Left lung (tissue), 10 donors: ENCODE data around the gene PDE3A. TPM values are rescaled to one million over a fixed set of nuclear protein-coding genes. Genes with fewer than 3 reads are reported as not detected.

Experiments
- ATAC-seq: fragments of 200-7000 bp; cut with Tn5 transposase; one replicate; pipeline ENCODE4 v1.9.1; 2020; ENCODE audit warnings: moderate library complexity
- DNase-seq, 4 donors: peaks; one replicate each; pipeline ENCODE4 v3.0.0-alpha.2; 2013 to 2020
- H3K27ac ChIP-seq, 2 donors: fragments of 200-600 bp; sonication (generic) in 1 of 2; one replicate each; pipeline versions ENCODE4 v1.5.0 to v1.8.0; 2020 to 2021
- H3K27me3 ChIP-seq, 2 donors: fragments of 200-600 bp; sonication (generic) in 1 of 2; one replicate each; pipeline versions ENCODE4 v1.5.0 to v1.8.0; 2020 to 2021
- H3K36me3 ChIP-seq, 2 donors: fragments of 200-600 bp; sonication (generic) in 1 of 2; one replicate each; pipeline versions ENCODE4 v1.5.0 to v1.8.0; 2020 to 2021
- H3K4me1 ChIP-seq, 2 donors: fragments of 200-600 bp; one replicate each; pipeline ENCODE4 v1.8.0; 2021
- H3K4me3 ChIP-seq, 2 donors: fragments of 200-600 bp; sonication (generic) in 1 of 2; one replicate each; pipeline versions ENCODE4 v1.5.0 to v1.8.0; 2020 to 2021; ENCODE audit warnings: mild to moderate bottlenecking in 1 of 2
- H3K9me3 ChIP-seq, 2 donors: fragments of 200-600 bp; sonication (generic) in 1 of 2; one replicate each; pipeline versions ENCODE4 v1.5.0 to v1.8.0; 2020 to 2021
- intact Hi-C, 2 donors: fragments of 100-400 bp; cut with DNase I; formaldehyde crosslinking; loops; one replicate each; pipeline versions ENCODE4 v1.11.2 to v1.14.2; 2022
- polyA plus RNA-seq, 6 donors: library from polyadenylated mRNA; unstranded; fragments of 120-200 nt; gene quantifications; one replicate each; pipeline ENCODE4 v1.2.1, GENCODE V29; 2013; ENCODE audit not compliant: insufficient read length in 6 of 6
- total RNA-seq, 2 donors: library from RNA; stranded (reverse); fragmentation: NEBNext Ultra II Directional; extraction: Animal tissue kit (Norgen Biotek cat#: 25700); gene quantifications; one replicate each; pipeline ENCODE4 v1.2.1, GENCODE V29; 2021
- TF ChIP-seq, protein P1 (sequence below), 2 donors: fragments of 200-600 bp; sonication (generic) in 1 of 2; IDR thresholded peaks; one replicate each; pipeline versions ENCODE4 v1.5.0 to v1.8.0; 2021; ENCODE audit warnings: antibody characterized with exemption in 2 of 2
- donor health status: DM: no; HTN: yes; CAD: no.
- donor health status: DM: no; HTN: no; CAD: no.

The PDE3A gene
- total and polyA plus RNA-seq, 8 donors: 5.1 to 9.3 (median 7.8) TPM

- ATAC-seq (no peak), DNase-seq (no peak)
- H3K9me3 ChIP-seq: no peaks in the 10 kb centered on the region
- H3K4me3 ChIP-seq: no peak overlapping the region
- no peaks in the 10 kb centered on the region for H3K36me3 ChIP-seq
- intact Hi-C loops: no loop called here
- H3K27me3 ChIP-seq: no peaks in the 10 kb centered on the region
- TF ChIP-seq, protein P1, sequence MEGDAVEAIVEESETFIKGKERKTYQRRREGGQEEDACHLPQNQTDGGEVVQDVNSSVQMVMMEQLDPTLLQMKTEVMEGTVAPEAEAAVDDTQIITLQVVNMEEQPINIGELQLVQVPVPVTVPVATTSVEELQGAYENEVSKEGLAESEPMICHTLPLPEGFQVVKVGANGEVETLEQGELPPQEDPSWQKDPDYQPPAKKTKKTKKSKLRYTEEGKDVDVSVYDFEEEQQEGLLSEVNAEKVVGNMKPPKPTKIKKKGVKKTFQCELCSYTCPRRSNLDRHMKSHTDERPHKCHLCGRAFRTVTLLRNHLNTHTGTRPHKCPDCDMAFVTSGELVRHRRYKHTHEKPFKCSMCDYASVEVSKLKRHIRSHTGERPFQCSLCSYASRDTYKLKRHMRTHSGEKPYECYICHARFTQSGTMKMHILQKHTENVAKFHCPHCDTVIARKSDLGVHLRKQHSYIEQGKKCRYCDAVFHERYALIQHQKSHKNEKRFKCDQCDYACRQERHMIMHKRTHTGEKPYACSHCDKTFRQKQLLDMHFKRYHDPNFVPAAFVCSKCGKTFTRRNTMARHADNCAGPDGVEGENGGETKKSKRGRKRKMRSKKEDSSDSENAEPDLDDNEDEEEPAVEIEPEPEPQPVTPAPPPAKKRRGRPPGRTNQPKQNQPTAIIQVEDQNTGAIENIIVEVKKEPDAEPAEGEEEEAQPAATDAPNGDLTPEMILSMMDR (IDR thresholded peaks at IDR 0.05): no peak
- no peak overlapping the region for H3K27ac ChIP-seq
- no peaks in the 10 kb centered on the region for H3K4me1 ChIP-seq
These were observed 47.3 kb downstream of the PDE3A start for GRCh38 chr12:20415641-20416040.

- H3K4me3 ChIP-seq: no peak overlapping the region
- intact Hi-C loops: no loop called here
- no peak for DNase-seq
- H3K4me1 ChIP-seq: no peaks in the 10 kb centered on the region
- ATAC-seq: no peak
- TF ChIP-seq, protein P1 (IDR thresholded peaks at IDR 0.05): no peak
- no peaks in the 10 kb centered on the region for H3K9me3 ChIP-seq
- no peaks in the 10 kb centered on the region for H3K36me3 ChIP-seq
- H3K27me3 ChIP-seq: no peaks in the 10 kb centered on the region
- no peak overlapping the region for H3K27ac ChIP-seq
These were observed 52.2 kb downstream of the PDE3A start for GRCh38 chr12:20420557-20420956.

GRCh38 chr12:20421421-20421820 lies 53.1 kb downstream of the PDE3A start:
- TF ChIP-seq, protein P1 (IDR thresholded peaks at IDR 0.05): no peak
- H3K27me3 ChIP-seq: no peaks in the 10 kb centered on the region
- H3K4me3 ChIP-seq: no peak overlapping the region
- no peak overlapping the region for H3K27ac ChIP-seq
- H3K4me1 ChIP-seq: no peaks in the 10 kb centered on the region
- intact Hi-C loops: no loop called here
- DNase-seq (no peak), ATAC-seq (no peak)
- H3K9me3 ChIP-seq: no peaks in the 10 kb centered on the region
- H3K36me3 ChIP-seq: no peaks in the 10 kb centered on the region

- intact Hi-C loops: no loop called here
- Histone ChIP-seq H3K36me3 (no peaks in the 10 kb centered on the region), H3K9me3 (no peaks in the 10 kb centered on the region), H3K27ac (no peak overlapping the region), H3K4me1 (no peaks in the 10 kb centered on the region), H3K4me3 (no peak overlapping the region), H3K27me3 (no peaks in the 10 kb centered on the region)
- DNase-seq (no peak), ATAC-seq (no peak)
- TF ChIP-seq, protein P1 (IDR thresholded peaks at IDR 0.05): no peak
These were observed 55.2 kb downstream of the PDE3A start for GRCh38 chr12:20423557-20423956.

DNA sequence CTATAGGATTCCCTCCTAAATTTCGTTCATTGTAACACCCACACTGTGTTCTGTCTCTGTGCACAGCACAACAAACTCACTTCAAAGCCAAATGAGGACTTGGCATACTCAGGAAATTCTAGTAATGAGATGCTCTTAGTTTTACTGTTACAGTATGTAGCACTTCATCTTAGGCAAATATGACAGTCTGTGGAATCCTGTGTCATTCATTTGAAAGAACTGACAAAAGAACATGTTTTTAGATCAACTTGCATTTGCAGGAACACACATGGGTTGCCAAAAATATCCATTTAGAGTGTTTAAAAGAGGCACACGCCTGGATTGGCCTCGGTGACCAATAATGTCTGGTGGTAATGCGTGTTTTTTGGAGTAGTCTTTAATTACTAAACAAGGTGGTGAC lies 56.5 kb downstream of the PDE3A start:
- ATAC-seq (no peak), DNase-seq (no peak)
- TF ChIP-seq, protein P1 (IDR thresholded peaks at IDR 0.05): no peak
- Histone ChIP-seq H3K9me3 (no peaks in the 10 kb centered on the region), H3K36me3 (no peaks in the 10 kb centered on the region), H3K4me1 (no peaks in the 10 kb centered on the region), H3K4me3 (no peak overlapping the region), H3K27me3 (no peaks in the 10 kb centered on the region), H3K27ac (no peak overlapping the region)
- intact Hi-C loops: no loop called here
